Activated T-helper 17 cell treated with anti-CD3 and anti-CD28 coated beads, Interleukin-2, amount 50 U/mL, for 72 hours (primary cell): Measurements from ENCODE around the gene PRKCZ. TPM values are rescaled to one million over a fixed set of nuclear protein-coding genes. Genes with fewer than 3 reads are reported as not detected.

Experiments used
- ATAC-seq: fragments of 150-1000 bp; cut with Tn5 transposase; replicated peaks from 2 replicates; pipeline ENCODE4 v1.10.0; 2021; ENCODE audit warnings: mild to moderate bottlenecking, moderate library complexity
- H3K27ac Mint-ChIP-seq: one replicate; pipeline ENCODE4 v1.8.0; 2022; ENCODE audit warnings: mixed read lengths
- H3K27me3 Mint-ChIP-seq: one replicate; pipeline ENCODE4 v1.8.0; 2022; ENCODE audit warnings: mixed read lengths
- H3K36me3 Mint-ChIP-seq: one replicate; pipeline ENCODE4 v1.8.0; 2022; ENCODE audit warnings: low read depth, mild to moderate bottlenecking, mixed read lengths
- H3K4me1 Mint-ChIP-seq: one replicate; pipeline ENCODE4 v1.8.0; 2022; ENCODE audit warnings: mixed read lengths
- H3K4me3 Mint-ChIP-seq: one replicate; pipeline ENCODE4 v1.8.0; 2022; ENCODE audit warnings: mild to moderate bottlenecking, mixed read lengths
- H3K9me3 Mint-ChIP-seq: one replicate; pipeline ENCODE4 v1.8.0; 2022; ENCODE audit warnings: mixed read lengths
- total RNA-seq, 2 donors: library from RNA; stranded (reverse); gene quantifications; one replicate each; pipeline ENCODE4 v1.2.3, GENCODE V29; 2022

PRKCZ gene
- total RNA-seq, 2 donors from 2014 or later = 12.2 to 24.7 TPM

DNA sequence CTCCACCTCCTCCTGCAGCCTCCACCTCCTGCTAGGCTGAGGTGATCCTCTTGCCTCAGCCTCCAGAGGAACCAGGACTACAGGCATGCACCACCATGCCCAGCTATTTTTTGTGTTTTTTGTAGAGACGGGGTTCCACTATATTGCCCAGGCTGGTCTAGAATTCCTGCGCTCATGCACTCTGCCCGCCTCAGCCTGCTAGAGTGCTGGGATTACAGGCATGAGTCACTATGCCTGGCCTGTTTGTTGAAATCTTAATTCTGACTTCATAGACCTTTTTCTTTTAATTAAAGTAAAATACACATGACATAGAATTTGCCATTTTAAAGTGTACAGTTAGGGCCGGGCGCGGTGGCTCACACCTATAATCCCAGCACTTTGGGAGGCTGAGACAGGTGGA lies 101.7 kb downstream of the PRKCZ start:
- Mint-ChIP-seq H3K36me3 (peaks cover 24% of the 10 kb centered on the region), H3K4me1 (peaks cover 10% of the 10 kb centered on the region), H3K9me3 (no peaks in the 10 kb centered on the region), H3K27me3 (no peaks in the 10 kb centered on the region), H3K27ac (no peak overlapping the region), H3K4me3 (no peak overlapping the region)
- ATAC-seq = no peak

- H3K27ac Mint-ChIP-seq = peak overlapping the region; percentile 69
- no peaks in the 10 kb centered on the region for H3K9me3 Mint-ChIP-seq
- peaks cover 10% of the 10 kb centered on the region for H3K4me1 Mint-ChIP-seq
- peaks cover 24% of the 10 kb centered on the region for H3K36me3 Mint-ChIP-seq
- H3K4me3 Mint-ChIP-seq = peak overlapping the region; percentile 30
- H3K27me3 Mint-ChIP-seq = no peaks in the 10 kb centered on the region
- peak; percentile 31 for ATAC-seq
Measured at GRCh38 chr1:2152954-2153353, 102.7 kb downstream of the PRKCZ start.

DNA sequence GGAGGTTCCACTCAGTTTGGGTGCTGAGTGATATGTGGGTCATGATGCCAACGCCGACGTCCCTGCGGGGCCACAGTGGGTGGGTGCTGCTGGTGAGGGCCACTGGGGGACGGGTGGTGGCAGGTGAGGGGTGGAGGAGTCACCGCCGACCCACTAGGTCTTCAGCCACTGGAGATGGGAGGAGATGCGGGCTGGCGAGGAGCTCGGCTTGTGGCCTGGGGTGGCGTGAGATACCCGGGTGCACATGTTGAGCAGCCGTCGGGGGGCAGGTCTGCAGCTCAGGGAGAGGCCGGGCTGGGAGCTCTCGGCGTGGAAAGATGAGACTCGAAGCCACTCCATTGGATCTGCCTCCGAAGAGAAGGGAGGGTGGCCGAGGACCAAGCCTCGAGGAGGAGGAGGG lies 103.8 kb downstream of the PRKCZ start:
- Mint-ChIP-seq H3K4me3 (no peak overlapping the region), H3K27me3 (no peaks in the 10 kb centered on the region), H3K4me1 (peaks cover 10% of the 10 kb centered on the region), H3K27ac (no peak overlapping the region), H3K36me3 (peaks cover 34% of the 10 kb centered on the region), H3K9me3 (no peaks in the 10 kb centered on the region)
- ATAC-seq = no peak

- H3K36me3 Mint-ChIP-seq = peaks cover 34% of the 10 kb centered on the region
- H3K9me3 Mint-ChIP-seq = no peaks in the 10 kb centered on the region
- peaks cover 10% of the 10 kb centered on the region for H3K4me1 Mint-ChIP-seq
- no peak overlapping the region for H3K4me3 Mint-ChIP-seq
- H3K27ac Mint-ChIP-seq = no peak overlapping the region
- ATAC-seq = no peak
- no peaks in the 10 kb centered on the region for H3K27me3 Mint-ChIP-seq
Measured at GRCh38 chr1:2155147-2155598, 105.0 kb downstream of the PRKCZ start.

DNA sequence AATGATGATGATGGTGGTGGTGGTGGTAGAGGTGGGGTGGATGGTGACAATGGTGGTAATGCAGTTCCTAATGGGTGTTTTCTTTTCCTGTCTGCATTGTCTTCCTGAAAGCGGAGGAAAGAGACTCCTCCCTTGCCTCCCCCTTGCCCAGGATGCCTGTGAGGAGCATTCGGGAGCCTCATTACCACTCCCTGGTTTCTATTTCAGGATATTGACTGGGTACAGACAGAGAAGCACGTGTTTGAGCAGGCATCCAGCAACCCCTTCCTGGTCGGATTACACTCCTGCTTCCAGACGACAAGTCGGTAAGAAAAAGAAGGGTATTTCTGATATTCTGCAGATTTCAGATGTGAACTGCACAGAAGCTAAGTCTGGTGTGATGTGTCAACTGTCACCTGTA lies 105.6 kb downstream of the PRKCZ start:
- no peaks in the 10 kb centered on the region for H3K9me3 Mint-ChIP-seq
- H3K4me3 Mint-ChIP-seq = no peak overlapping the region
- no peak for ATAC-seq
- H3K4me1 Mint-ChIP-seq = peaks cover 10% of the 10 kb centered on the region
- H3K27me3 Mint-ChIP-seq = no peaks in the 10 kb centered on the region
- peaks cover 34% of the 10 kb centered on the region for H3K36me3 Mint-ChIP-seq
- H3K27ac Mint-ChIP-seq = no peak overlapping the region

- peaks cover 34% of the 10 kb centered on the region for H3K36me3 Mint-ChIP-seq
- H3K27me3 Mint-ChIP-seq = no peaks in the 10 kb centered on the region
- H3K4me3 Mint-ChIP-seq = no peak overlapping the region
- H3K27ac Mint-ChIP-seq = no peak overlapping the region
- H3K4me1 Mint-ChIP-seq = peaks cover 10% of the 10 kb centered on the region
- no peak for ATAC-seq
- no peaks in the 10 kb centered on the region for H3K9me3 Mint-ChIP-seq
Measured at GRCh38 chr1:2156866-2157265, 106.7 kb downstream of the PRKCZ start.

DNA sequence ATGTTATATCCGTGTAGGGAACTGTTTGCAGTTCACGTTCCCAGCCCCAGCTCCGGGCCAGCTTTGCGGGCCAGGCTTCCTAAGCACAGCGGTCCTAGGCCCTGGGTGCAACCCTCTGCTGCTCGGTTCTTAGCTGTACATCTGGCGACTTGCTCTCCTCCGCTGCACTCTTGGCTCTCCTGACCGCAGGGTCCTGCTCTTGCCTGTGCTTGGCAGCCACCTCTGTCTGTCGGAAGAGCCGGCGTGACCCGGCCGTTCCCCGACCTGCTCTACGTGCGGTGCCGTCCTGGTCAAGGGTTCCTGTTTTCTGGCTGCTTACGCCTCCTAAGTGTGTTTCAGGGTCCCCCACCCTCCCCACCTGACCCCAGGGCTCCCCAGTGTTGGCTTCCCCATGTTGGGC lies 107.6 kb downstream of the PRKCZ start:
- peaks cover 9% of the 10 kb centered on the region for H3K4me1 Mint-ChIP-seq
- no peaks in the 10 kb centered on the region for H3K27me3 Mint-ChIP-seq
- no peak overlapping the region for H3K4me3 Mint-ChIP-seq
- no peak for ATAC-seq
- peaks cover 31% of the 10 kb centered on the region for H3K36me3 Mint-ChIP-seq
- H3K27ac Mint-ChIP-seq = no peak overlapping the region
- H3K9me3 Mint-ChIP-seq = no peaks in the 10 kb centered on the region

- no peaks in the 10 kb centered on the region for H3K27me3 Mint-ChIP-seq
- peak overlapping the region; percentile 43 for H3K27ac Mint-ChIP-seq
- no peak for ATAC-seq
- peaks cover 10% of the 10 kb centered on the region for H3K4me1 Mint-ChIP-seq
- no peak overlapping the region for H3K4me3 Mint-ChIP-seq
- H3K36me3 Mint-ChIP-seq = peaks cover 32% of the 10 kb centered on the region
- H3K9me3 Mint-ChIP-seq = no peaks in the 10 kb centered on the region
Measured at GRCh38 chr1:2158272-2158671, 108.1 kb downstream of the PRKCZ start.

DNA sequence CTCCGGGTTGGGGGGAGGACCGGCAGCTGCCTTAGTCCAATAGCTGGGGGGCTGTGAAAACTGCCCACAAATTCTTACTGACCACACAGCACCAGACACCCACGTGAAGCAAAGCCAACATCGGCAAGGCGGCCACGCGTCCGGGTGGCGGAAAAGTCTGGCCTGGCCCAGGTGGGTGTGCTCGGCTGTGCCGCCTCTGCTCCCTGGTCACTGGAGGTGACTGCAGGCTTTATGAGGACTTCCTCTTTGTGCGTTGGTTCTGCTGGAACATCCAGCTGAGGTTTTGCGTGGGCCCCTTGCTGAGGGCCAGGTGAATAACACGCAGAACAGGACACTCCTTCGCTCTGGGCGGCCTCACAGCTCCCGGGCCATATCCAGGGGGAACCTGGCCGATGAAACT lies 108.9 kb downstream of the PRKCZ start:
- H3K36me3 Mint-ChIP-seq = peaks cover 32% of the 10 kb centered on the region
- H3K9me3 Mint-ChIP-seq = no peaks in the 10 kb centered on the region
- H3K27me3 Mint-ChIP-seq = no peaks in the 10 kb centered on the region
- H3K4me3 Mint-ChIP-seq = no peak overlapping the region
- no peak overlapping the region for H3K27ac Mint-ChIP-seq
- ATAC-seq = no peak
- peaks cover 10% of the 10 kb centered on the region for H3K4me1 Mint-ChIP-seq

- H3K4me1 Mint-ChIP-seq = peaks cover 5% of the 10 kb centered on the region
- H3K9me3 Mint-ChIP-seq = no peaks in the 10 kb centered on the region
- H3K4me3 Mint-ChIP-seq = no peak overlapping the region
- H3K27me3 Mint-ChIP-seq = no peaks in the 10 kb centered on the region
- no peak for ATAC-seq
- H3K27ac Mint-ChIP-seq = no peak overlapping the region
- H3K36me3 Mint-ChIP-seq = peaks cover 26% of the 10 kb centered on the region
Measured at GRCh38 chr1:2160451-2161300, 110.5 kb downstream of the PRKCZ start.

DNA sequence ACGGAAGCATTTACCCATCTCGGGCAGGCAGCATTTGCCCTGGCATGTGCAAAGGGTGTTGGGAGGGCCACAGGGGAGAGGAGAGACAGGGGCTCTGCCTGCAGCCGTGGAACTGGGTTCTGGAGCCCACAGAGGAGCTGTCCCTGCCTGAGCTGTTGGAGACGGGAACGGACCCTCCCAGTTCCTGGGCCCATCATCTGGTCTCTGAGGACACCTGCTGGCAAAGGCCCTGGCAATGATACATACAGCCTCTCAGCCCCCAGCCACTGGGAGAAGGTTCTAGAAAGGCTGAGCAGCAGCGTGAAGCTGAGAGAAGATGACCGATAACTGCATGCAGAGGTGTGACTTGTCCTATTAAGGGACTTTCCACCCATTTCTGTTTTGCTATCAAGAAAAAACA lies 113.0 kb downstream of the PRKCZ start:
- Mint-ChIP-seq H3K9me3 (no peaks in the 10 kb centered on the region), H3K27ac (no peak overlapping the region), H3K27me3 (no peaks in the 10 kb centered on the region), H3K4me3 (no peak overlapping the region), H3K4me1 (peaks cover 5% of the 10 kb centered on the region), H3K36me3 (peaks cover 13% of the 10 kb centered on the region)
- no peak for ATAC-seq

- no peaks in the 10 kb centered on the region for H3K27me3 Mint-ChIP-seq
- no peak overlapping the region for H3K4me3 Mint-ChIP-seq
- H3K9me3 Mint-ChIP-seq = no peaks in the 10 kb centered on the region
- H3K27ac Mint-ChIP-seq = no peak overlapping the region
- peaks cover 5% of the 10 kb centered on the region for H3K36me3 Mint-ChIP-seq
- no peak for ATAC-seq
- peaks cover 5% of the 10 kb centered on the region for H3K4me1 Mint-ChIP-seq
Measured at GRCh38 chr1:2165646-2166045, 115.4 kb downstream of the PRKCZ start.

GRCh38 chr1:2166254-2166653 lies 116.0 kb downstream of the PRKCZ start:
- Mint-ChIP-seq H3K4me3 (no peak overlapping the region), H3K9me3 (no peaks in the 10 kb centered on the region), H3K36me3 (peaks cover 5% of the 10 kb centered on the region), H3K27ac (no peak overlapping the region), H3K4me1 (peaks cover 5% of the 10 kb centered on the region), H3K27me3 (no peaks in the 10 kb centered on the region)
- ATAC-seq = no peak

GRCh38 chr1:2166695-2167094 lies 116.5 kb downstream of the PRKCZ start:
- no peak for ATAC-seq

GRCh38 chr1:2168090-2168489 lies 117.9 kb downstream of the PRKCZ start:
- H3K4me3 Mint-ChIP-seq = no peak overlapping the region
- H3K27ac Mint-ChIP-seq = no peak overlapping the region
- no peaks in the 10 kb centered on the region for H3K27me3 Mint-ChIP-seq
- no peaks in the 10 kb centered on the region for H3K4me1 Mint-ChIP-seq
- H3K36me3 Mint-ChIP-seq = peaks cover under 1% of the 10 kb centered on the region
- ATAC-seq = no peak
- H3K9me3 Mint-ChIP-seq = no peaks in the 10 kb centered on the region

More at GRCh38 chr1:2166695-2167094, 116.5 kb downstream of the PRKCZ start:
- Mint-ChIP-seq H3K27ac (no peak overlapping the region), H3K4me3 (no peak overlapping the region), H3K9me3 (no peaks in the 10 kb centered on the region), H3K4me1 (peaks cover 5% of the 10 kb centered on the region), H3K36me3 (peaks cover 5% of the 10 kb centered on the region), H3K27me3 (no peaks in the 10 kb centered on the region)
